Sigmoid colon (tissue), 7 donors: Measurements from ENCODE around the gene DIS3L. TPM values are rescaled to one million over a fixed set of nuclear protein-coding genes. Genes with fewer than 3 reads are reported as not detected.
A peak's percentile ranks its signal among the peaks of the same experiment; 100 is the strongest.

ENCODE experiments used
- DNase-seq: peaks from one replicate; pipeline ENCODE4 v3.0.0-alpha.2; 2019
- H3K27ac ChIP-seq, 4 donors: fragments of 200-600 bp; sonication (generic); one replicate each; pipeline ENCODE4 v1.5.1; 2016 to 2019; ENCODE audit warnings: mild to moderate bottlenecking in 1 of 4
- H3K27me3 ChIP-seq, 3 donors: fragments of 200-600 bp; sonication (generic); one replicate each; pipeline ENCODE4 v1.5.1; 2019; ENCODE audit warnings: mild to moderate bottlenecking in 1 of 3
- H3K36me3 ChIP-seq, 4 donors: fragments of 200-600 bp; sonication (generic); one replicate each; pipeline ENCODE4 v1.5.1; 2016 to 2019
- H3K4me1 ChIP-seq, 4 donors: fragments of 200-600 bp; sonication (generic); one replicate each; pipeline ENCODE4 v1.5.1; 2017 to 2019
- H3K4me3 ChIP-seq, 4 donors: fragments of 200-600 bp; sonication (generic); one replicate each; pipeline ENCODE4 v1.5.1; 2017 to 2019; ENCODE audit warnings: mild to moderate bottlenecking in 2 of 4, moderate library complexity in 1 of 4
- H3K9me3 ChIP-seq, 4 donors: fragments of 200-600 bp in 3 of 4; sonication (generic) in 3 of 4; one replicate each; pipeline versions ENCODE4 v1.5.1 to v1.6.1; 2013 to 2019
- CTCF ChIP-seq, 4 experiments: fragments of 450-650 bp in 3 of 4; fragments of 200-600 bp in 1 of 4; IDR thresholded peaks; one replicate each; pipeline ENCODE4 v1.5.1; 2016 to 2019; ENCODE audit warnings: antibody characterized with exemption in 4 of 4, mild to moderate bottlenecking in 3 of 4, moderate library complexity in 2 of 4
- EP300 ChIP-seq, 4 donors: sonication (generic); formaldehyde crosslinking; IDR thresholded peaks; one replicate each; pipeline ENCODE4 v1.6.1; 2017; ENCODE audit warnings: antibody characterized with exemption in 4 of 4
- POLR2A ChIP-seq, 2 donors: fragments of 450-650 bp; IDR thresholded peaks; one replicate each; pipeline ENCODE4 v1.6.1; 2016; ENCODE audit warnings: antibody characterized with exemption in 2 of 2, mild to moderate bottlenecking in 2 of 2, moderate library complexity in 2 of 2
- POLR2AphosphoS5 ChIP-seq, 4 donors: sonication (generic); formaldehyde crosslinking; IDR thresholded peaks; one replicate each; pipeline ENCODE4 v1.6.1; 2017; ENCODE audit warnings: antibody characterized with exemption in 4 of 4
- WGBS, 2 donors: extraction: QIAGEN DNeasy Blood & Tissue Kit; methylation state at CpG; one replicate each; pipeline ENCODE4 v1.1.7; 2013; 5-methylcytosine and 5-hydroxymethylcytosine counted together
- intact Hi-C: fragments of 100-400 bp; cut with DNase I; formaldehyde crosslinking; loops from one replicate; pipeline ENCODE4 v1.15.1; 2023
- polyA plus RNA-seq, 3 donors: library from polyadenylated mRNA; stranded (reverse); fragments of 200-250 nt; gene quantifications; one replicate each; pipeline ENCODE4 v1.2.3, GENCODE V29; 2013
- total RNA-seq, 4 donors: library from RNA; depleted of rRNA; stranded (reverse); fragments of >200 nt; gene quantifications; one replicate each; pipeline ENCODE4 v1.1.0, GENCODE V29; 2016
- donor health status: healthy with polysubstance abuse.
- donor health status: Bipolar disorder and iron deficiency.
- donor health status: healthy.

Gene DIS3L
- total and polyA plus RNA-seq, 7 donors = 5.3 to 52.3 (median 29.5) TPM

- H3K27ac ChIP-seq = no peak overlapping the region
- peaks cover 0 to 38% (median 30%) of the 10 kb centered on the region in 4 donors for H3K4me1 ChIP-seq
- no peak for TF ChIP-seq POLR2AphosphoS5 (IDR thresholded peaks at IDR 0.05)
- TF ChIP-seq EP300 (IDR thresholded peaks at IDR 0.05) = no peak
- TF ChIP-seq POLR2A (IDR thresholded peaks at IDR 0.05) = no peak
- no peak for TF ChIP-seq CTCF (IDR thresholded peaks at IDR 0.05)
- H3K4me3 ChIP-seq = no peak overlapping the region
- no peaks in the 10 kb centered on the region for H3K9me3 ChIP-seq
- H3K36me3 ChIP-seq = no peaks in the 10 kb centered on the region
- no peak for DNase-seq
- intact Hi-C loops = loop anchor here (5.0 kb wide), 1 partner anchor 653 kb away; no protein-coding TSS in a partner anchor
- H3K27me3 ChIP-seq = no peaks in the 10 kb centered on the region
Measured at GRCh38 chr15:66290518-66290917, 2.9 kb upstream of the DIS3L start.

- Histone ChIP-seq H3K9me3 (no peaks in the 10 kb centered on the region), H3K36me3 (no peaks in the 10 kb centered on the region), H3K27ac (peak overlapping the region; percentile 88 to 94 (median 92)), H3K27me3 (no peaks in the 10 kb centered on the region), H3K4me1 (peaks cover 0 to 45% (median 31%) of the 10 kb centered on the region in 4 donors), H3K4me3 (no peak overlapping the region)
- WGBS, 2 donors = 54 to 81% methylated on average over 6 of the region's 6 CpGs
- DNase-seq = no peak
- intact Hi-C loops = loop anchor here (5.0 kb wide), 1 partner anchor 655 kb away; no protein-coding TSS in a partner anchor
- TF ChIP-seq POLR2AphosphoS5 (IDR thresholded peaks at IDR 0.05) = no peak
Measured at GRCh38 chr15:66291816-66292570, 1.4 kb upstream of the DIS3L start.

GRCh38 chr15:66292571-66293418, 573 bp upstream of the DIS3L start:
- WGBS, 2 donors = 5 to 15% methylated on average over 22 of the region's 22 CpGs
- intact Hi-C loops = loop anchor here (5.0 kb wide), 1 partner anchor 655 kb away; no protein-coding TSS in a partner anchor
- Histone ChIP-seq H3K36me3 (no peaks in the 10 kb centered on the region), H3K4me1 (peaks cover 0 to 42% (median 30%) of the 10 kb centered on the region in 4 donors), H3K4me3 (peak overlapping the region; percentile 62 to 79 (median 76)), H3K27me3 (no peaks in the 10 kb centered on the region), H3K27ac (peak overlapping the region; percentile 88 to 94 (median 92)), H3K9me3 (no peaks in the 10 kb centered on the region)
- no peak for DNase-seq
- TF ChIP-seq POLR2A (IDR thresholded peaks at IDR 0.05) = no peak
- TF ChIP-seq EP300 (IDR thresholded peaks at IDR 0.05) = no peak
- TF ChIP-seq POLR2AphosphoS5 (IDR thresholded peaks at IDR 0.05) = peak in 1 of 4 donors; percentile 0
- no peak for TF ChIP-seq CTCF (IDR thresholded peaks at IDR 0.05)

- Histone ChIP-seq H3K4me3 (peak overlapping the region; percentile 62 to 79 (median 76)), H3K4me1 (peaks cover 0 to 42% (median 30%) of the 10 kb centered on the region in 4 donors), H3K27ac (peak overlapping the region; percentile 88 to 94 (median 92)), H3K36me3 (no peaks in the 10 kb centered on the region), H3K9me3 (no peaks in the 10 kb centered on the region), H3K27me3 (no peaks in the 10 kb centered on the region)
- WGBS, 2 donors = 2 to 5% methylated on average over 16 of the region's 16 CpGs
- TF ChIP-seq EP300 (IDR thresholded peaks at IDR 0.05) (no peak), CTCF (IDR thresholded peaks at IDR 0.05) (no peak), POLR2AphosphoS5 (IDR thresholded peaks at IDR 0.05) (peak in 1 of 4 donors; percentile 7), POLR2A (IDR thresholded peaks at IDR 0.05) (no peak)
- no peak for DNase-seq
- intact Hi-C loops = loop anchor here (5.0 kb wide), 1 partner anchor 657 kb away; no protein-coding TSS in a partner anchor
Measured at GRCh38 chr15:66294157-66294931, 976 bp downstream of the DIS3L start.
